HG03060 (cell line): Measurements from ENCODE around the gene GMDS.

ENCODE experiments used
- ATAC-seq: cut with Tn5 transposase; IDR thresholded peaks from one replicate; pipeline ENCODE4 v1.9.1; 2021; ENCODE audit warnings: low read depth, moderate number of reproducible peaks; ENCODE audit not compliant: unreplicated experiment

GMDS gene

GRCh38 chr6:1593958-1594314 lies 651.5 kb downstream of the GMDS start:
- ATAC-seq: no peak

- no peak for ATAC-seq
Measured at GRCh38 chr6:1593286-1593957, 652.0 kb downstream of the GMDS start.

GRCh38 chr6:1592852-1593251 lies 652.6 kb downstream of the GMDS start:
- no peak for ATAC-seq

- ATAC-seq: no peak
Measured at GRCh38 chr6:1591926-1592325, 653.5 kb downstream of the GMDS start.

GRCh38 chr6:1591243-1591642 lies 654.2 kb downstream of the GMDS start:
- ATAC-seq: no peak

- no peak for ATAC-seq
Measured at GRCh38 chr6:1590580-1590979, 654.8 kb downstream of the GMDS start.

- ATAC-seq: no peak
Measured at GRCh38 chr6:1589208-1589607, 656.2 kb downstream of the GMDS start.

- ATAC-seq: no peak
Measured at GRCh38 chr6:1587977-1588376, 657.4 kb downstream of the GMDS start.

- ATAC-seq: no peak
Measured at GRCh38 chr6:1587546-1587945, 657.9 kb downstream of the GMDS start.

GRCh38 chr6:1586861-1587450 lies 658.4 kb downstream of the GMDS start:
- ATAC-seq: no peak

GRCh38 chr6:1586256-1586655 lies 659.1 kb downstream of the GMDS start:
- no peak for ATAC-seq

GRCh38 chr6:1585669-1586049 lies 659.7 kb downstream of the GMDS start:
- no peak for ATAC-seq

- no peak for ATAC-seq
Measured at GRCh38 chr6:1584996-1585668, 660.3 kb downstream of the GMDS start.

- ATAC-seq: no peak
Measured at GRCh38 chr6:1584146-1584545, 661.3 kb downstream of the GMDS start.

- no peak for ATAC-seq
Measured at GRCh38 chr6:1581120-1581991, 664.0 kb downstream of the GMDS start.

- no peak for ATAC-seq
Measured at GRCh38 chr6:1580585-1580984, 664.8 kb downstream of the GMDS start.

- ATAC-seq: no peak
Measured at GRCh38 chr6:1580109-1580508, 665.3 kb downstream of the GMDS start.

GRCh38 chr6:1579096-1579495 lies 666.3 kb downstream of the GMDS start:
- no peak for ATAC-seq

GRCh38 chr6:1577896-1578745 lies 667.3 kb downstream of the GMDS start:
- no peak for ATAC-seq

GRCh38 chr6:1577146-1577680 lies 668.2 kb downstream of the GMDS start:
- no peak for ATAC-seq
